ENCODE data around the gene CDHR1. TPM values are rescaled to one million over a fixed set of nuclear protein-coding genes. Genes with fewer than 3 reads are reported as not detected.

Gene CDHR1
- total RNA-seq, 1 experiment from 2014 or later, result 0.39 TPM

- Histone ChIP-seq H3K9me3 (ENCODE audit: control insufficient read depth, insufficient read depth, low read depth, low read length) (no peaks in the 10 kb centered on the region), H3K36me3 (ENCODE audit: control insufficient read depth, insufficient read depth, low read length) (no peaks in the 10 kb centered on the region), H3K27ac (ENCODE audit: low read length) (no peak overlapping the region), H3K4me1 (ENCODE audit: control insufficient read depth, insufficient read depth, low read length) (no peaks in the 10 kb centered on the region), H3K4me3 (ENCODE audit: low read depth in 2 of 2, low read length in 2 of 2) (no peak overlapping the region), H3K27me3 (ENCODE audit: control insufficient read depth, insufficient read depth, low read length) (peaks cover 8% of the 10 kb centered on the region; the same call in 1 of the 2 replicates)
- ATAC-seq, result no peak
- no TSS peak for BruUV-seq (replicated peaks)
- DNase-seq (ENCODE audit: low read depth, low spot score), result no peak
- ChIA-PET CTCF (interaction anchor here (0.6 kb wide), 1 partner anchor 23 kb away, joined by 3 read pairs; no protein-coding TSS in a partner anchor), POLR2A (interaction anchor here (0.6 kb wide), 1 partner anchor 232 kb away, joined by 5 read pairs; no protein-coding TSS in a partner anchor)
- TF ChIP-seq TCF7L2 (IDR thresholded peaks at IDR 0.05; ENCODE audit: low read depth, low read length), result no peak
- TF ChIP-seq POLR2AphosphoS5 (IDR thresholded peaks at IDR 0.05; ENCODE audit: low read depth, low read length), result no peak
- no peak for TF ChIP-seq CTCF (IDR thresholded peaks at IDR 0.05)
- no peak for TF ChIP-seq SIN3A (IDR thresholded peaks at IDR 0.05; ENCODE audit: borderline replicate concordance, insufficient read depth, low read depth, low read length)
- no peak for TF ChIP-seq REST (IDR thresholded peaks at IDR 0.05; ENCODE audit: insufficient read depth in 1 of 2, low read depth in 2 of 2, low read length in 1 of 2)
- in situ Hi-C loops (cut with HindIII; ENCODE audit: low pct_unique_long_range_greater_than_20kb, low sequenced_read_pairs), result no loop called here
- intact Hi-C loops (cut with micrococcal nuclease; ENCODE audit: unreplicated experiment), result no loop called here
Observed at GRCh38 chr10:84233940-84234339, 39.6 kb downstream of the CDHR1 start.

DNA sequence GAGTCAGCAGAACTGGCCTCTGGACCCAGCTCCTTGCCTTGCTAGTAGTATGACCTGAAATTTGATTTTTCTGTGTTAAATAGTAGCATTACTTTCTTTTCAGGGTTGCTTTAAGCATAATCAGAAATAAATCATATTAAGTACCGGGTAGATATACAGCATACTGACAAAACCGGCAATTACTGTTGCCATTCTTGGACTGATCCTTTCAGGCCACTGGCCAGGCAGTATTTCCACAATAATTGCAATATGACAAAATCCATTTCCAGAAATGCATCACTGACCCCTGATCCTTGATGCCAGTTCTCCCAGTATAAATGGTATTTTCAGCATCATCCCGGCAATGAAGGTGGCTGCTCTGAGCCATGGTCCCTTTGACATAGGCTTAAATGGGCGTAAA lies 40.1 kb downstream of the CDHR1 start:
- TF ChIP-seq CTCF (IDR thresholded peaks at IDR 0.05), result no peak
- H3K4me3 ChIP-seq (ENCODE audit: low read depth in 2 of 2, low read length in 2 of 2), result no peak overlapping the region

More for the DNA sequence above, 40.1 kb downstream of the CDHR1 start:
- Histone ChIP-seq H3K4me1 (ENCODE audit: control insufficient read depth, insufficient read depth, low read length) (no peaks in the 10 kb centered on the region), H3K27ac (ENCODE audit: low read length) (no peak overlapping the region), H3K36me3 (ENCODE audit: control insufficient read depth, insufficient read depth, low read length) (no peaks in the 10 kb centered on the region), H3K27me3 (ENCODE audit: control insufficient read depth, insufficient read depth, low read length) (peaks cover 12% of the 10 kb centered on the region; the same call in 1 of the 2 replicates), H3K9me3 (ENCODE audit: control insufficient read depth, insufficient read depth, low read depth, low read length) (no peaks in the 10 kb centered on the region)
- ChIA-PET CTCF (no interaction called here), POLR2A (no interaction called here)
- ATAC-seq (no peak), DNase-seq (ENCODE audit: low read depth, low spot score) (no peak)
- no TSS peak for BruUV-seq (replicated peaks)
- in situ Hi-C loops (cut with HindIII; ENCODE audit: low pct_unique_long_range_greater_than_20kb, low sequenced_read_pairs), result no loop called here
- intact Hi-C loops (cut with micrococcal nuclease; ENCODE audit: unreplicated experiment), result no loop called here

All from Panc1 (cell line).